ENCODE results near the gene NABP1.

DNA sequence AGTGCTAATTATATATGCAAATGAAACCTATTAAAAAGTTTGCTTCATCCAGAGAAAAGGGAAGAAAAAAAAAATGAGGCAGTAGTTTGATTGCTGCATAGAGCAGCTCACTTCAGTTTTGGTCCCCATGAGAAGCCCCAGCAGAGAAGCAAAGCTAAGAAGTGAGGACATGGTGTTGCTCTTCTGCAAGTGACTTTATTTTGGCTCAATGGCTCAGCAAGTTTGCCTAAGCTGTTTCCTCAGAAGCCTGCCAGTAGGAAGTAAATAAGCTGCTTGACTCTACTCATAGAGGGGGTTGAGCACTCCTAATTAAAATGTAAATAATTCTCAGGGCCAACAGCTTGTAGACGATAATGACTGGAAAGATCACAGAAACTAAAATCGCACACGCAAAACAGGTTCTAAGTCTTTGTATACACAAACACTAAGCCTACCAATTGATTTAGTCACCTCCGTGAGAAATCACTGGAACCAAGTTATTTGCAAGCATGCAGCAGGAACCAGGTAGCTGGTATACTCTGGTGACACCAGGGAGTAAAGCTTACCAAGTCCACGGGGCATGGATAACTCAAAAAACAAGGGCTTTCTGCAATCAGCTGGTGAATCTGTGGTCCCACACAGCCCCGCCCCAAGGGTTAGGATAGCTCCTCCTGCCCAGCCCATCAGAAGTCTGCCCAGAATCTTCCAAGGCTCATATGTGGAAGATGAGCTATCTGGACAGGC lies 39.7 kb upstream of the NABP1 start:
- TF ChIP-seq MXD4 (CRISPR knock-in tag; IDR thresholded peaks at IDR 0.05; ENCODE audit: borderline replicate concordance) (no peak), NR3C1 (CRISPR knock-in tag; conservative IDR thresholded peaks at IDR 0.05; ENCODE audit: low read depth) (no peak), CTCF (IDR thresholded peaks at IDR 0.05) (no peak), USF1 (CRISPR knock-in tag; IDR thresholded peaks at IDR 0.05) (no peak), ESRRA (CRISPR knock-in tag; IDR thresholded peaks at IDR 0.05; ENCODE audit: borderline replicate concordance) (no peak), NR2C2 (CRISPR knock-in tag; IDR thresholded peaks at IDR 0.05) (no peak), FOXP4 (CRISPR knock-in tag; IDR thresholded peaks at IDR 0.05) (no peak), GRHL2 (CRISPR knock-in tag; IDR thresholded peaks at IDR 0.05; ENCODE audit: insufficient replicate concordance, severe bottlenecking) (no peak), AFF4 (CRISPR knock-in tag; IDR thresholded peaks at IDR 0.05; ENCODE audit: borderline replicate concordance) (no peak), ATF2 (CRISPR knock-in tag; IDR thresholded peaks at IDR 0.05; ENCODE audit: borderline replicate concordance, low read depth) (no peak), SOX15 (CRISPR knock-in tag; IDR thresholded peaks at IDR 0.05) (no peak)
- TF ChIP-seq, protein P1, sequence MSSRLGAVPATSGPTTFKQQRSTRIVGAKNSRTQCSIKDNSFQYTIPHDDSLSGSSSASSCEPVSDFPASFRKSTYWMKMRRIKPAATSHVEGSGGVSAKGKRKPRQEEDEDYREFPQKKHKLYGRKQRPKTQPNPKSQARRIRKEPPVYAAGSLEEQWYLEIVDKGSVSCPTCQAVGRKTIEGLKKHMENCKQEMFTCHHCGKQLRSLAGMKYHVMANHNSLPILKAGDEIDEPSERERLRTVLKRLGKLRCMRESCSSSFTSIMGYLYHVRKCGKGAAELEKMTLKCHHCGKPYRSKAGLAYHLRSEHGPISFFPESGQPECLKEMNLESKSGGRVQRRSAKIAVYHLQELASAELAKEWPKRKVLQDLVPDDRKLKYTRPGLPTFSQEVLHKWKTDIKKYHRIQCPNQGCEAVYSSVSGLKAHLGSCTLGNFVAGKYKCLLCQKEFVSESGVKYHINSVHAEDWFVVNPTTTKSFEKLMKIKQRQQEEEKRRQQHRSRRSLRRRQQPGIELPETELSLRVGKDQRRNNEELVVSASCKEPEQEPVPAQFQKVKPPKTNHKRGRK (CRISPR knock-in tag; IDR thresholded peaks at IDR 0.05; ENCODE audit: borderline replicate concordance), result no peak

Measured in WTC11 (cell line).